ENCODE data around the gene GPATCH4.
"Not testable (repeated sequence)": the region's sequence is repeated elsewhere in the genome, so short reads cannot be mapped to it uniquely, and the experiment has no call there.

Gene GPATCH4

GRCh38 chr1:156572663-156573018, 28.6 kb downstream of the GPATCH4 start:
- no peak for FAIRE-seq

- FAIRE-seq = no peak
Observed at GRCh38 chr1:156571919-156572662, 29.2 kb downstream of the GPATCH4 start, which contains the start of gene IQGAP3. Gene IQGAP3, minus strand, starts transcription at chr1:156572565. Its CDS starts 36 bp downstream, at chr1:156572529.

- no peak for FAIRE-seq
Observed at GRCh38 chr1:156571261-156571852, 29.9 kb downstream of the GPATCH4 start.

- no peak for FAIRE-seq
Observed at GRCh38 chr1:156566436-156566835, 34.8 kb downstream of the GPATCH4 start.

- no peak for FAIRE-seq
Observed at GRCh38 chr1:156565519-156565918, 35.8 kb downstream of the GPATCH4 start.

- no peak for FAIRE-seq
Observed at GRCh38 chr1:156560585-156561163, 40.6 kb downstream of the GPATCH4 start.

GRCh38 chr1:156559797-156560385, 41.4 kb downstream of the GPATCH4 start:
- FAIRE-seq = no peak

GRCh38 chr1:156559086-156559796, 42.0 kb downstream of the GPATCH4 start:
- FAIRE-seq = no peak

- FAIRE-seq = no peak
Observed at GRCh38 chr1:156556354-156556753, 44.9 kb downstream of the GPATCH4 start.

- FAIRE-seq = no peak
Observed at GRCh38 chr1:156555715-156556114, 45.6 kb downstream of the GPATCH4 start.

GRCh38 chr1:156554971-156555370, 46.3 kb downstream of the GPATCH4 start:
- no peak for FAIRE-seq

GRCh38 chr1:156553860-156554485, 47.3 kb downstream of the GPATCH4 start:
- FAIRE-seq = no peak

GRCh38 chr1:156552937-156553336, 48.3 kb downstream of the GPATCH4 start:
- FAIRE-seq = not testable (repeated sequence)

GRCh38 chr1:156552518-156552917, 48.8 kb downstream of the GPATCH4 start:
- FAIRE-seq = no peak

- FAIRE-seq = no peak
Observed at GRCh38 chr1:156551869-156552268, 49.4 kb downstream of the GPATCH4 start.

- no peak for FAIRE-seq
Observed at GRCh38 chr1:156551066-156551643, 50.1 kb downstream of the GPATCH4 start.

GRCh38 chr1:156550346-156550745, 50.9 kb downstream of the GPATCH4 start:
- no peak for FAIRE-seq

GRCh38 chr1:156549831-156550230, 51.4 kb downstream of the GPATCH4 start:
- FAIRE-seq = no peak

GRCh38 chr1:156549390-156549789, 51.9 kb downstream of the GPATCH4 start:
- FAIRE-seq = no peak

- no peak for FAIRE-seq
Observed at GRCh38 chr1:156547982-156548381, 53.3 kb downstream of the GPATCH4 start.

GRCh38 chr1:156547434-156547833, 53.8 kb downstream of the GPATCH4 start:
- no peak for FAIRE-seq

GRCh38 chr1:156546267-156546666, 55.0 kb downstream of the GPATCH4 start:
- no peak for FAIRE-seq

Measured in endometrium (tissue), 2 donors.